Mesodermal cell (in vitro differentiated cells): ENCODE measurements around the gene FGD3.

Source experiments
- H3K27ac ChIP-seq: 2 replicates; pipeline ENCODE4 v1.7.0; 2013; ENCODE audit warnings: mild to moderate bottlenecking, low read depth, low read length, moderate library complexity; ENCODE audit not compliant: severe bottlenecking
- H3K36me3 ChIP-seq: 2 replicates; pipeline ENCODE4 v1.7.1; 2013; ENCODE audit warnings: mild to moderate bottlenecking, low read length, moderate library complexity; ENCODE audit not compliant: control insufficient read depth, insufficient read depth
- H3K4me1 ChIP-seq: one replicate; pipeline ENCODE4 v1.7.1; 2013; ENCODE audit warnings: mild to moderate bottlenecking, low read length; ENCODE audit not compliant: insufficient read depth, control insufficient read depth, poor library complexity, severe bottlenecking
- H3K4me3 ChIP-seq: 2 replicates; pipeline ENCODE4 v1.7.0; 2013; ENCODE audit warnings: low read length, control low read depth, mild to moderate bottlenecking; ENCODE audit not compliant: insufficient read depth, poor library complexity, severe bottlenecking; ENCODE audit errors: extremely low read depth
- H3K9me3 ChIP-seq: 2 replicates; pipeline ENCODE4 v1.7.1; 2013; ENCODE audit warnings: mild to moderate bottlenecking, low read length, moderate library complexity; ENCODE audit not compliant: control insufficient read depth
- WGBS, 2 experiments: methylation state at CpG; one replicate each; pipeline ENCODE4 v1.1.5; 2013; ENCODE audit warnings: missing lambda C conversion rate in 2 of 2; ENCODE audit not compliant: insufficient coverage in 2 of 2; 5-methylcytosine and 5-hydroxymethylcytosine counted together

FGD3 gene

DNA sequence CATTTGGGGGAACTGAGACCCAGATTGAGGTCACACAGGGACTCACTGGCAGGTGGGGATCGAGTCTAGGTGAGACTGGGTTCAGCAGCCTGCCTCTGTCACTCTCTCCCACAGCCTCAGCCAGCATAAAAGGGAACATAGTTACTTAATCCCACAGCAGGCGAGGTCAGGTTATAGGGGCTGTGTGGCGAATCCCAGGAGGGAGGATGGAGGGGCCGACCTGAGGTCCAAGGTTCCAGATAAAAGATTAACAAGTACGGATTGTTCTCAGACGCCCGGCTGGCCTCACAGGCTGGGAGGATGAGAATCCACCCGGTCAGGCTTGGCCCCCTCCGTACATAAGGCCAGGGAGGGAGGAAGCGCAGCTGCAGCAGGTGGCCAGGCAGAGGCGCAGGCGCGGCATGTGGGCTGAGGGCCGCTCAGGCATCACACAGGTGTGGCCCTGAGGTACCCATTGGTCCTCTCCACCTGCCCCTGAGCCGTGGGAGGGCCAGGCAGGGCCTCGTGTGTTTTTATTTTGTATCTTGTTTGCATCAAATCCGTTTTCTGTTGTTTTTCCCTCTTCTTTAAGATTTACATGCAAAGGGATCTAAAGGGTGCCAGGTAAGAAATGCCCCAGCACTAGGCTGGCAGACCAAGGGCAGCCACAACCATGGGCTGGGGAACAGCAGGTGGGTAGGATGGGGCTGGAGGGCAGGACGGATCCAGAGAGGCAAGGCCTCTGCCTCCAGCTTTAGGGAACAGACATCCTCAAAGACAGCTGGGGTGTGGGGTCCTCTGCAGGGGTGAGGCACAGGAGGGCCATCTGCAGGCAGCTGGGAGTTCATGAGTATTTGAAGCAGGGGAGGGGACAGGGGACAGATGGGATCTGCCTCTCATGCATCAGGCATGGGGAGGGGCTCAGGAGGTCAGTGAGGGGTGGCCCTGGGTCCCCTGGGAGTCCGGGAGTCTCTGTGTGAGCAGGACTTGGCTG lies 114.8 kb downstream of the FGD3 start:
- Histone ChIP-seq H3K27ac (no peak overlapping the region), H3K9me3 (no peaks in the 10 kb centered on the region), H3K4me3 (no peak overlapping the region), H3K4me1 (no peaks in the 10 kb centered on the region), H3K36me3 (no peaks in the 10 kb centered on the region)
- 81 to 84% methylated on average over 12 to 16 of the region's 19 CpGs for WGBS, 2 experiments

GRCh38 chr9:93064392-93065134 lies 117.2 kb downstream of the FGD3 start:
- Histone ChIP-seq H3K36me3 (no peaks in the 10 kb centered on the region), H3K27ac (no peak overlapping the region), H3K4me3 (no peak overlapping the region), H3K9me3 (no peaks in the 10 kb centered on the region), H3K4me1 (no peaks in the 10 kb centered on the region)
- WGBS, 2 experiments: 85 to 88% methylated on average over 11 to 12 of the region's 12 CpGs

DNA sequence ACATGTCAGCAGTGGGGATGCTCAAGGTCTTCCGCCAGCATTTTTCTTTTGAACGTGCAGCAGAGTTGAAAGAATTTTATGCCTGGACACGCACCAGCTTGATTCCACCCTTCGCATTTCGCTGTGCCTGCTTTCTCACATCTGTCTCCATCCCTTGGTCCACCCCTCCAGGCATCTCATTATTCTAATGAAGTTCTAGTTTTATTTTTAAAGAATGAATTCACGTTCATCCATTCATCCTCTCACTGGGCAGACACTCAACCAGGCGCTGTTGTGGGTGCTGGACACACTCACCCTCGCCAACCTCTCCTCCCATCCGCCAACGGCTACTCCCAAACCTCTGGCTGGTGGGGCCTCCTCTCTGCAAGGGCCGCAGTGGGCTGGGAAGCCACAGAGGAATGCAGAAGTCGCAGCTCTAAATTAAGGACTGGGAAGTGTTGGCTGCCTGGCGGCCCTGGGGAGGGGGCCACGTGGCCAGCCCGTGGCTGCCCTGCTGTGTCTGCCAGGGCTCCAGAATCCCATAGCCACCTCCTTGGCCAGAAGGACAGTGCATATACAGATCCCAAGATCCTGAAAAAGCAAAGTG lies 117.9 kb downstream of the FGD3 start:
- Histone ChIP-seq H3K36me3 (no peaks in the 10 kb centered on the region), H3K27ac (no peak overlapping the region), H3K4me3 (no peak overlapping the region), H3K9me3 (no peaks in the 10 kb centered on the region), H3K4me1 (no peaks in the 10 kb centered on the region)
- 80 to 97% methylated on average over 9 to 13 of the region's 15 CpGs for WGBS, 2 experiments

- Histone ChIP-seq H3K9me3 (no peaks in the 10 kb centered on the region), H3K4me3 (no peak overlapping the region), H3K4me1 (no peaks in the 10 kb centered on the region), H3K36me3 (no peaks in the 10 kb centered on the region), H3K27ac (no peak overlapping the region)
- whole genome bisulfite sequencing, 2 experiments: 80 to 87% methylated on average over 2 to 3 of the region's 3 CpGs
Observed at GRCh38 chr9:93066978-93067603, 119.8 kb downstream of the FGD3 start.

DNA sequence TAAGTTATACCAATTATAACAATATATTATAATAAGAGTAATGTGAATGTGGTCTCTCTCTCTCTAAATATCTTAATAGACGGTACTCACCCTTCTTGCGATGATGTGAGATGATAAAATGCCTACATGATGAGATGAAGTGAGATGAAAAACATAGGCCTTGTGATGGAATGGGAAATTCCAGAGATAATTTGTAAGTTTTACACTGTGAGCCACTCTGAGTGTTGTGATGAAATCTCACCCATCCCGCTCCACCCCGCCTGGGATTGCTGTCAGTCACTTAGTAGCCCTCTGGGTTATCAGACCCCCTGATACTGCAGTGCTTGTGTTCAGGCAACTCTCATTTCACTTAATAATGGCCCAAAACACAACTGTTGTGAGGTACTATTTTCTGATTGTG lies 121.6 kb downstream of the FGD3 start:
- H3K9me3 ChIP-seq: no peaks in the 10 kb centered on the region
- no peak overlapping the region for H3K27ac ChIP-seq
- H3K4me3 ChIP-seq: no peak overlapping the region
- 100% methylated on average over 2 of the region's 4 CpGs; no CpG with 5 or more reads in 1 of the 2 experiments for WGBS, 2 experiments
- no peaks in the 10 kb centered on the region for H3K4me1 ChIP-seq
- H3K36me3 ChIP-seq: no peaks in the 10 kb centered on the region

- 78 to 95% methylated on average over 3 to 5 of the region's 7 CpGs for WGBS, 2 experiments
- Histone ChIP-seq H3K36me3 (no peaks in the 10 kb centered on the region), H3K9me3 (no peaks in the 10 kb centered on the region), H3K4me3 (no peak overlapping the region), H3K4me1 (no peaks in the 10 kb centered on the region), H3K27ac (no peak overlapping the region)
Observed at GRCh38 chr9:93071464-93071863, 124.1 kb downstream of the FGD3 start.

DNA sequence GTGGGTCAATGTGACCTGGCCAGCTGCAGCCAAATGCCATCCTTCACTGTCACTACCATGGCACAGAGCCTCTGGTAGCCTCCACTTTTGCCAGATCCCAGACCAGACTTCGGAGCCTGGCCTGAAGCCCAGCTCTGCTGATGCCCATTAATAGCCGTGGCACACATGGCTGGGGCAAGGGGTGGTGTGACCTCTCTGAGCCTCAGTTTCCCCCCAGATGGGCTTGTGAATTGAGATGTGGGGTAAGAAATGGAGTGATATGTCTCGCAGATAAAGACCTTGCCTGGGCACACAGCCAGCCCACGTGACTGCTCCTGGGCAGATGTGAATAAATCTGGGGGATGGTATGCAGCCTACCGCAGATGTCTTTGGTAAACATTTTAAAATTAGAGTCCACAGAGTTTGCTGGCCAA lies 125.1 kb downstream of the FGD3 start:
- Histone ChIP-seq H3K27ac (no peak overlapping the region), H3K4me3 (no peak overlapping the region), H3K9me3 (no peaks in the 10 kb centered on the region), H3K36me3 (no peaks in the 10 kb centered on the region), H3K4me1 (no peaks in the 10 kb centered on the region)
- 88 to 91% methylated on average over 4 to 5 of the region's 5 CpGs for WGBS, 2 experiments

DNA sequence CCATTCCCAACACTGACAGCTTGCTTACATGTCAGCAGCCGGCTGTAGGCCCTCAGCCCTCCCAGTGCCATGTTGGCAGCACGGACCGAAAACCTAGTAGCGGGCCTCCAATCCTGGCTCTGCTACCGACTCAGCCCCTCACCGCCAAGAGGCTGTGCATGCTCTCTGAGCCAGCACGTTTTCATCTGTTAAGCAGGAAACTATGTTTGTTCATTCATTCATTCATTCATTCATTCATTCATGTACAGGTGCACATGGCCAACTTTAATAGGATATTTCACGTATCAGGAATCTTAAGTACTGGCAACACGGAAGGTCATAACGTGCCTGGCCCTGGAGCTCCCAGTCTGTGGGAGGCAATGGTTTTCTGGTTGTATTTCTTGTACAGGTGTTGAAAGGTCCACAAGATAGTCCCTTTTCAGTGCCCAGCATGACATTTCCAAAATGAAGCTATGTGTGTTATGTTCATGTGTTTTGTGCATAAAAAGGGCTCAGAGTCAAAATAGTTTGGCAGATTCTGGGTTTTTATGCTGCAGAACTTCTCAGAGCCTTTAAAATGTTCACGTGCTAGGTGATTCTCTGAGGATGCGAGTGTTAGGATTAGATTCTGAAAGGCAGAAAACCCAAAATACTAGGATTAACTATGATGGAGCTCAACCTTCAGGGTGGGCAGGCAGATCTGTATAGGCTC lies 128.9 kb downstream of the FGD3 start:
- Histone ChIP-seq H3K27ac (no peak overlapping the region), H3K9me3 (no peaks in the 10 kb centered on the region), H3K4me3 (no peak overlapping the region), H3K36me3 (no peaks in the 10 kb centered on the region), H3K4me1 (no peaks in the 10 kb centered on the region)
- WGBS, 2 experiments: 92 to 93% methylated on average over 12 of the region's 12 CpGs

- no peaks in the 10 kb centered on the region for H3K36me3 ChIP-seq
- WGBS, 2 experiments: 89 to 100% methylated on average over 2 of the region's 2 CpGs
- no peaks in the 10 kb centered on the region for H3K4me1 ChIP-seq
- H3K9me3 ChIP-seq: no peaks in the 10 kb centered on the region
- no peak overlapping the region for H3K27ac ChIP-seq
- H3K4me3 ChIP-seq: no peak overlapping the region
Observed at GRCh38 chr9:93076792-93077128, 129.4 kb downstream of the FGD3 start.

DNA sequence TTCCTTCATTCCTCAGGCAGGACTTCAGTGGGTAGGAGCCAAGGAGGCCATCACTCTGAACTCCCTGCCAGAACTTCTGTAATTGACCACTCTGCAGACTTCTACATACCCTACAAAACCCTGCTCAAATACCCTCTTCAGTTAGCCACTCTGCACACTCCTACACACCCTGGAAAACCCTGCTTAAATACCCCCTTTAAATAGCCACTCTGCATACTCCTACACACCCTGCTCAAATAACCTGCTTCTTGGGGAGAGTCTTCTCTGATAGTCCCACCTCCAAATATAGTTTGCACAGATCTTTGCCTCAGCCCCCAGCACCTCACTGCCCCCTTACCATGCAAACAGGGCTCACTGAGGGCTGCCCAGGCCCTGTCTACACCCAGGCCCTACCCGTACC lies 130.0 kb downstream of the FGD3 start:
- Histone ChIP-seq H3K9me3 (no peaks in the 10 kb centered on the region), H3K4me1 (no peaks in the 10 kb centered on the region), H3K27ac (no peak overlapping the region), H3K4me3 (no peak overlapping the region), H3K36me3 (no peaks in the 10 kb centered on the region)
- 80 to 100% methylated on average over 1 of the region's 1 CpG for WGBS, 2 experiments
